Neural cell (in vitro differentiated cells): ENCODE measurements around the gene KIAA1549. TPM values are rescaled to one million over a fixed set of nuclear protein-coding genes. Genes with fewer than 3 reads are reported as not detected.

Experiments used
- H2AFZ ChIP-seq: fragments of 200-600, 300-800 bp; sonication (generic), shearing (Covaris generic); 2 replicates; pipeline ENCODE4 v1.6.0; 2014; ENCODE audit warnings: low read depth, mild to moderate bottlenecking, antibody characterized with exemption, low read length, moderate library complexity
- H3F3A ChIP-seq: fragments of 200-600 bp; shearing (Covaris generic); 2 replicates; pipeline ENCODE4 v1.6.1; 2016; ENCODE audit warnings: mild to moderate bottlenecking, moderate library complexity, mixed read lengths, antibody characterized with exemption, low read length; ENCODE audit not compliant: insufficient read depth, poor library complexity, severe bottlenecking
- H3K27ac ChIP-seq: fragments of 200-600, 300-800 bp; sonication (generic), shearing (Covaris generic); 2 replicates; pipeline ENCODE4 v1.5.1; 2014; ENCODE audit warnings: mild to moderate bottlenecking, low read length, moderate library complexity
- H3K27me3 ChIP-seq: fragments of 300-800, 200-600 bp; sonication (generic), shearing (Covaris generic); 2 replicates; pipeline ENCODE4 v1.6.0; 2014; ENCODE audit warnings: mild to moderate bottlenecking, low read depth, low read length, moderate library complexity; ENCODE audit not compliant: insufficient read depth
- H3K36me3 ChIP-seq: fragments of 300-800, 200-600 bp; sonication (generic), shearing (Covaris generic); 2 replicates; pipeline ENCODE4 v1.5.1; 2014; ENCODE audit warnings: mild to moderate bottlenecking, antibody characterized with exemption, low read length, moderate library complexity; ENCODE audit not compliant: insufficient read depth
- H3K4me2 ChIP-seq: fragments of 300-800, 200-600 bp; sonication (generic), shearing (Covaris generic); 2 replicates; pipeline ENCODE4 v1.6.0; 2014; ENCODE audit warnings: mild to moderate bottlenecking, low read length
- H3K4me3 ChIP-seq: fragments of 300-800, 200-600 bp; sonication (generic), shearing (Covaris generic); 2 replicates; pipeline ENCODE4 v1.5.1; 2014; ENCODE audit warnings: mild to moderate bottlenecking, low read length, moderate library complexity
- H3K79me2 ChIP-seq: fragments of 200-600 bp; shearing (Covaris generic); replicated peaks from 2 replicates; pipeline ENCODE4 v1.6.0; 2014; ENCODE audit warnings: mild to moderate bottlenecking, low read length, moderate library complexity; ENCODE audit not compliant: insufficient read depth
- H3K9ac ChIP-seq: fragments of 300-800, 200-600 bp; sonication (generic), shearing (Covaris generic); 2 replicates; pipeline ENCODE4 v1.6.1; 2016; ENCODE audit warnings: mild to moderate bottlenecking, low read length, mixed read lengths
- H3K9me2 ChIP-seq: fragments of 200-600 bp; shearing (Covaris generic); 2 replicates; pipeline ENCODE4 v1.6.1; 2016; ENCODE audit warnings: mild to moderate bottlenecking, low read length, mixed read lengths; ENCODE audit not compliant: insufficient read depth
- H3K9me3 ChIP-seq: fragments of 200-600, 300-800 bp; sonication (generic), shearing (Covaris generic); 2 replicates; pipeline ENCODE4 v1.6.1; 2016; ENCODE audit warnings: mild to moderate bottlenecking, mixed run types, low read length, moderate library complexity, mixed read lengths
- H4K20me1 ChIP-seq: fragments of 200-600 bp; shearing (Covaris generic); 2 replicates; pipeline ENCODE4 v1.6.1; 2016; ENCODE audit warnings: mild to moderate bottlenecking, mixed run types; ENCODE audit not compliant: insufficient read depth
- EP300 ChIP-seq: fragments of 450-650 bp; conservative IDR thresholded peaks from 2 replicates; pipeline ENCODE4 v1.6.1; 2014; ENCODE audit warnings: antibody characterized with exemption, mild to moderate bottlenecking, moderate library complexity; ENCODE audit not compliant: poor library complexity, severe bottlenecking
- EZH2 ChIP-seq: fragments of 200-600, 300-800 bp; shearing (Covaris generic), sonication (generic); IDR thresholded peaks from 2 replicates; pipeline ENCODE4 v1.6.1; 2014; ENCODE audit warnings: antibody characterized with exemption, low read length, borderline replicate concordance, mild to moderate bottlenecking; ENCODE audit not compliant: insufficient read depth, poor library complexity, severe bottlenecking
- MXI1 ChIP-seq: fragments of 450-650 bp; conservative IDR thresholded peaks from 2 replicates; pipeline ENCODE4 v1.6.1; 2014; ENCODE audit warnings: antibody characterized with exemption, mild to moderate bottlenecking; ENCODE audit not compliant: poor library complexity, severe bottlenecking
- POLR2AphosphoS5 ChIP-seq: IDR thresholded peaks from 2 replicates; pipeline ENCODE4 v1.6.1; 2012
- RAD21 ChIP-seq: fragments of 450-650 bp; conservative IDR thresholded peaks from 2 replicates; pipeline ENCODE4 v1.6.1; 2014; ENCODE audit warnings: antibody characterized with exemption, mild to moderate bottlenecking, moderate library complexity
- SMC3 ChIP-seq: fragments of 450-650 bp; conservative IDR thresholded peaks from 2 replicates; pipeline ENCODE4 v1.6.1; 2014; ENCODE audit warnings: antibody characterized with exemption, mild to moderate bottlenecking, moderate library complexity; ENCODE audit not compliant: poor library complexity
- TAF1 ChIP-seq: IDR thresholded peaks from 2 replicates; pipeline ENCODE4 v1.6.1; 2012; ENCODE audit warnings: low read depth
- polyA plus RNA-seq: library from polyadenylated mRNA; depleted of rRNA; stranded (reverse); fragments of >200 nt; gene quantifications from 2 replicates; pipeline ENCODE4 v1.2.3, GENCODE V29; 2014
- TF ChIP-seq, protein P1 (sequence below): IDR thresholded peaks from 2 replicates; pipeline ENCODE4 v1.6.1; 2012; ENCODE audit warnings: borderline replicate concordance
- TF ChIP-seq, protein P2 (sequence below): fragments of 450-650 bp; IDR thresholded peaks from 2 replicates; pipeline ENCODE4 v1.5.1; 2014; ENCODE audit warnings: antibody characterized with exemption, mild to moderate bottlenecking, moderate library complexity; ENCODE audit not compliant: poor library complexity, severe bottlenecking

KIAA1549 gene
- polyA plus RNA-seq, 1 donor from 2014 or later, result 14.1 TPM

DNA sequence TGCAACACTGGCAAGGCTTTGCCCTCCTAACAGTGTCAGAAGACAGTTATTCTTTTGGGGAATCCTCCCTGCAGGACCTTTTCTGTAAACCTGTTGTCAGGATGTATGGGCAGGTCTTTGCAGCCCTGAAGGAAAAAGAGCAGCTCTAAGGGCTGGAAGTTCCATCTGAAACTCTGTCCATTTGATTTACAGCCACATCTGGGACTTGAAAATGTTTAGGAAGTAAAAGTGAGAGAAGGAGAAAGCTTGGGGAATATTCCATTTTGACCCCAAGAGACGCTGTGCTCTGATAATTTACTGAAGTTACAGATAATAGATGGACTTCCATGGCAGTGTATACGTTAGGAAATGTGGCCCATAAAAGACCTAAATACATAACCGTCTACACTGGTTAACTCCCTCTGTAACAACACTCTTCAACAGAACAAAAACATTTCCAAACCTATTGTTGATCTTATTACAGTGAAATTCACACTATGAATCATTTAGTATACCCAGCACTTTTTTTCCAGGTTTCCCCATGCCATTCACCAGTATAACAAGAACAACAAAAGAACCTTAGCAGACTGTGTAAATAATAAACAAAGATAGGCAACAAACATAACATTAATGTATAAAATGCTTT is 89.1 kb downstream of the KIAA1549 start:
- Histone ChIP-seq H3K4me3 (no peak overlapping the region), H3K27me3 (no peaks in the 10 kb centered on the region), H3F3A (no peaks in the 10 kb centered on the region), H3K9me3 (no peaks in the 10 kb centered on the region), H3K79me2 (no peaks in the 10 kb centered on the region), H3K36me3 (no peaks in the 10 kb centered on the region), H2AFZ (no peak overlapping the region), H3K9ac (no peak overlapping the region), H3K4me2 (no peak overlapping the region), H4K20me1 (no peaks in the 10 kb centered on the region), H3K9me2 (no peaks in the 10 kb centered on the region), H3K27ac (no peak overlapping the region)
- TF ChIP-seq RAD21 (no peak), MXI1 (no peak), POLR2AphosphoS5 (no peak), SMC3 (no peak), TAF1 (no peak), EZH2 (no peak), EP300 (no peak)
- TF ChIP-seq, protein P1, sequence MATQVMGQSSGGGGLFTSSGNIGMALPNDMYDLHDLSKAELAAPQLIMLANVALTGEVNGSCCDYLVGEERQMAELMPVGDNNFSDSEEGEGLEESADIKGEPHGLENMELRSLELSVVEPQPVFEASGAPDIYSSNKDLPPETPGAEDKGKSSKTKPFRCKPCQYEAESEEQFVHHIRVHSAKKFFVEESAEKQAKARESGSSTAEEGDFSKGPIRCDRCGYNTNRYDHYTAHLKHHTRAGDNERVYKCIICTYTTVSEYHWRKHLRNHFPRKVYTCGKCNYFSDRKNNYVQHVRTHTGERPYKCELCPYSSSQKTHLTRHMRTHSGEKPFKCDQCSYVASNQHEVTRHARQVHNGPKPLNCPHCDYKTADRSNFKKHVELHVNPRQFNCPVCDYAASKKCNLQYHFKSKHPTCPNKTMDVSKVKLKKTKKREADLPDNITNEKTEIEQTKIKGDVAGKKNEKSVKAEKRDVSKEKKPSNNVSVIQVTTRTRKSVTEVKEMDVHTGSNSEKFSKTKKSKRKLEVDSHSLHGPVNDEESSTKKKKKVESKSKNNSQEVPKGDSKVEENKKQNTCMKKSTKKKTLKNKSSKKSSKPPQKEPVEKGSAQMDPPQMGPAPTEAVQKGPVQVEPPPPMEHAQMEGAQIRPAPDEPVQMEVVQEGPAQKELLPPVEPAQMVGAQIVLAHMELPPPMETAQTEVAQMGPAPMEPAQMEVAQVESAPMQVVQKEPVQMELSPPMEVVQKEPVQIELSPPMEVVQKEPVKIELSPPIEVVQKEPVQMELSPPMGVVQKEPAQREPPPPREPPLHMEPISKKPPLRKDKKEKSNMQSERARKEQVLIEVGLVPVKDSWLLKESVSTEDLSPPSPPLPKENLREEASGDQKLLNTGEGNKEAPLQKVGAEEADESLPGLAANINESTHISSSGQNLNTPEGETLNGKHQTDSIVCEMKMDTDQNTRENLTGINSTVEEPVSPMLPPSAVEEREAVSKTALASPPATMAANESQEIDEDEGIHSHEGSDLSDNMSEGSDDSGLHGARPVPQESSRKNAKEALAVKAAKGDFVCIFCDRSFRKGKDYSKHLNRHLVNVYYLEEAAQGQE, result no peak
- TF ChIP-seq, protein P2, sequence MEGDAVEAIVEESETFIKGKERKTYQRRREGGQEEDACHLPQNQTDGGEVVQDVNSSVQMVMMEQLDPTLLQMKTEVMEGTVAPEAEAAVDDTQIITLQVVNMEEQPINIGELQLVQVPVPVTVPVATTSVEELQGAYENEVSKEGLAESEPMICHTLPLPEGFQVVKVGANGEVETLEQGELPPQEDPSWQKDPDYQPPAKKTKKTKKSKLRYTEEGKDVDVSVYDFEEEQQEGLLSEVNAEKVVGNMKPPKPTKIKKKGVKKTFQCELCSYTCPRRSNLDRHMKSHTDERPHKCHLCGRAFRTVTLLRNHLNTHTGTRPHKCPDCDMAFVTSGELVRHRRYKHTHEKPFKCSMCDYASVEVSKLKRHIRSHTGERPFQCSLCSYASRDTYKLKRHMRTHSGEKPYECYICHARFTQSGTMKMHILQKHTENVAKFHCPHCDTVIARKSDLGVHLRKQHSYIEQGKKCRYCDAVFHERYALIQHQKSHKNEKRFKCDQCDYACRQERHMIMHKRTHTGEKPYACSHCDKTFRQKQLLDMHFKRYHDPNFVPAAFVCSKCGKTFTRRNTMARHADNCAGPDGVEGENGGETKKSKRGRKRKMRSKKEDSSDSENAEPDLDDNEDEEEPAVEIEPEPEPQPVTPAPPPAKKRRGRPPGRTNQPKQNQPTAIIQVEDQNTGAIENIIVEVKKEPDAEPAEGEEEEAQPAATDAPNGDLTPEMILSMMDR, result no peak

DNA sequence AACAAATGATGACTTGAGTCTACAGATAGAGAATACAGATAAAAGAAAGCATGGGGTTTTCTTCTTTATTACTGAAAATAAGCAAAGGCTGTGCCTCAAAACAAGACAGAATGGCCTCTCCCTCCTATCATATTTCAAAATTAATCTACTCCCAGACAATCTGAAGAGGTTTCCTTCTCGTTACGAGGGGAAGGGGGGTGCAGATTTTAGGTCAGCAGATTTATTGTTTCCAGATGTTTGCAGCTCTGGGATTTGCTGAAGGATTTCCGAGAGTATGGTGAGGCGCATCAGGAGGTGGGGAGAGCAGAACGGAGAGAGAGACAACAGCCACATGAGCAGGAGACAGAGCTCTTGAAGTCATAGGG is 89.8 kb downstream of the KIAA1549 start:
- no peak overlapping the region for H2AFZ ChIP-seq
- H3K4me3 ChIP-seq, result no peak overlapping the region
- H3K9me3 ChIP-seq, result no peaks in the 10 kb centered on the region
- H3K79me2 ChIP-seq, result no peaks in the 10 kb centered on the region
- no peaks in the 10 kb centered on the region for H3F3A ChIP-seq
- no peaks in the 10 kb centered on the region for H4K20me1 ChIP-seq
- no peaks in the 10 kb centered on the region for H3K36me3 ChIP-seq
- no peak overlapping the region for H3K4me2 ChIP-seq
- no peak overlapping the region for H3K27ac ChIP-seq
- H3K27me3 ChIP-seq, result no peaks in the 10 kb centered on the region
- no peak overlapping the region for H3K9ac ChIP-seq
- no peaks in the 10 kb centered on the region for H3K9me2 ChIP-seq
- TF ChIP-seq, protein P1, result no peak
- TF ChIP-seq EP300 (no peak), MXI1 (no peak), SMC3 (no peak), EZH2 (no peak), TAF1 (no peak), RAD21 (no peak), POLR2AphosphoS5 (no peak)
- TF ChIP-seq, protein P2, result no peak
